Measurements from ENCODE around the gene KIAA0408.
"Not testable (repeated sequence)": the region's sequence is repeated elsewhere in the genome, so short reads cannot be mapped to it uniquely, and the experiment has no call there.

The KIAA0408 gene

GRCh38 chr6:127412016-127412415 is 47.2 kb downstream of the KIAA0408 start:
- not testable (repeated sequence) for DNase-seq (ENCODE audit: low spot score)

All from activated CD4-positive, alpha-beta T cell treated with anti-CD3 and anti-CD28 coated beads, Interleukin-2, Interleukin-4, amounts not matched to agents 100 ng/mL and 50 ng/mL, durations not matched to agents 16 hours and 8 hours (primary cell).